NOMO-1 treated with dmso at 0.1 percent for 144 hours (cell line): ENCODE measurements around the gene MED13L.
A peak's percentile ranks its signal among the peaks of the same experiment; 100 is the strongest.

ENCODE experiments used
- DNase-seq: peaks from one replicate; lab custom pipeline; 2025; ENCODE audit not compliant: unreplicated experiment; lab: John Stamatoyannopoulos, UW

MED13L gene

DNA sequence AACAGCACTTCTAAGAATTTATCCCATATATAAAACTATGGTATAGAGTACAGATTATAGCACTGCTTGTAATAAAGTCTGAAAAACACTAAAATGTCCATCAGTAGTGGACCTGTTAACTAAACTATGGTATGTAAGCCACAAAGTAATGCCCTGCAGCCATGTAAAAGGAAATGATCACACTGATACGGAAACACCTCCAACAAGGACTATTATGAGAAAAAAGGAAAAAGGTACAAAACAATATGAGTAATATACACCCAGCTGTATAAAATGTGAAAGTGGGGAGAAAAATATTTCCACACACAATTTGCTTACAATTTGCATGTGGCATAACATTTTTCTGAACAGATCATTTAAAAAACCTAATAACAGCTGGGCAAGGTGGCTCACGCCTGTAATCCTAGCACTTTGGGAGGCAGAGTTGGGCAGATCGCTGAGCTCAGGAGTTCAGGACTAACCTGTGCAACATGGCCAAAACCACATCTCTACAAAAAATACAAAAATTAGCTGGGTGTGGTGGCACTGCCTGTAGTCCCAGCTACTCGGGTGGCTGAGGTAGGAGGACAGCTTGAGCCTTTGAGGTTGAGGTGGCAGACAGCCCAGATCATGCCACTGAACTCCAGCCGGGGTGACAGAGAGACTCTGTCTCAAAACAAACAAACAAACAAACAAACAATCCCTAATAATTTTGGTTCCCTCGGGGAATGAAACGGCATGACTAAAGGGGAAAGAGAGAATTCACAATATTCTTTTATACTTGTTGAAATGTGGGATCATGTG, 250.5 kb downstream of the MED13L start:
- DNase-seq, result no peak

- no peak for DNase-seq
Measured at GRCh38 chr12:116026346-116026745, 251.1 kb downstream of the MED13L start.

- no peak for DNase-seq
Measured at GRCh38 chr12:116024769-116025168, 252.7 kb downstream of the MED13L start.

GRCh38 chr12:116019415-116019814, 258.1 kb downstream of the MED13L start:
- DNase-seq, result no peak

DNA sequence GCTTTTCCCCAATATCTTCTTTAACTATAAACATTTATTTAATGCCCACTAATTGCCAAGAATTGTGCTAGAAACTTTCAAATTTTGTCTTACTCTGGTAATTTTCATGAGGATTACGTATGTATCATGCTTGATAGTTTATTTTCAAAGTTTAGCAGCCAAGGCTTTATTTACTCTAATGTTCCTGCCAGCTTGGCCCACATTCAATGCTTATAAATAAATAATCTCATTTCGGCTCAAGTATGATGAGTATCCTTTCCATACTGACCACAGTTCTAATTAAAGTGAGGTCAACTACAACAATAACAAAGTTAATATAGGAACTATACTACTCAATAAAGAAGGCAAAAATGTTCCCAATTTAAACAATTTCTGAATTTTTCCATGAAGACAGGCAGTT, 259.2 kb downstream of the MED13L start:
- DNase-seq, result no peak

- no peak for DNase-seq
Measured at GRCh38 chr12:116015525-116015924, 262.0 kb downstream of the MED13L start.

GRCh38 chr12:116012757-116013156, 264.7 kb downstream of the MED13L start:
- DNase-seq, result no peak

DNA sequence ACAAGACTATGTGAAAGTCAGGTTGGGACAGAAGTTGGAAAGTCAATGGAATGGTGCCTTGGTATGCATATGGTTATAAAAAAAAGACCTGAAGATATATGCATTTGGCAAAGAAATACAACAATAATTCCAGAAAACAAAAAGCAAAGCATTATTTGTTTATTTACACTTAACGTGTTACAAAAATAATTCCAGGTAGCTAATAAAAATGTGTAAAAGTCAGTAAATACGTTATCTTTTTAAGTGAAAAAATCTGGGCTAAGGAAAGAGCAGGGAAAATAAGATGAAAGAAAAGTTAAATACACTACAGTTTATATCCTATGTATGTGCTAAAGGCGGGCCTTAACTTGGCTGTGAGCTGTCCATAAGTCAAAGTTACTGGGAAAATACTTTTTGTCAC, 266.3 kb downstream of the MED13L start:
- DNase-seq, result no peak

GRCh38 chr12:116010467-116010866, 267.0 kb downstream of the MED13L start:
- DNase-seq, result no peak

DNA sequence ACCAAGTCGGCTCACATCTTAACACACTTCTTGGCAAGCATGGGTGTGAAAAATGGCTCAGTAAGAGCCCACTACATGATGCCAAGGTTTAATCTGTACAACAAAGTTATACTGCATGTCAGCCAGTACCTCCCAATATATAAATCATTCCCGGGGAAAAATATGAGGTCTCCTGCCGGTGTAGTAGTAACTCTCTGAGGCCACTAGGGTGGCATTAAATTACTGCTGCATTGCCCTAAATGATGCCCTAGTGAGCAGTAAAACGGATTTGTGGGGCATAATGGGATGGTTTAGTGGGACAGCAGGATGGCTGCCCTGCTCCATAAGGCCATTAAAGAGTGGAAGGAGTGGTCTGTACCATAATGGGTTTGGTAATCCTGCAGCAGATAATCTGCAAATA, 267.7 kb downstream of the MED13L start:
- no peak for DNase-seq

GRCh38 chr12:116006141-116006540, 271.4 kb downstream of the MED13L start:
- no peak for DNase-seq

GRCh38 chr12:116002890-116003536, 274.5 kb downstream of the MED13L start:
- no peak for DNase-seq

DNA sequence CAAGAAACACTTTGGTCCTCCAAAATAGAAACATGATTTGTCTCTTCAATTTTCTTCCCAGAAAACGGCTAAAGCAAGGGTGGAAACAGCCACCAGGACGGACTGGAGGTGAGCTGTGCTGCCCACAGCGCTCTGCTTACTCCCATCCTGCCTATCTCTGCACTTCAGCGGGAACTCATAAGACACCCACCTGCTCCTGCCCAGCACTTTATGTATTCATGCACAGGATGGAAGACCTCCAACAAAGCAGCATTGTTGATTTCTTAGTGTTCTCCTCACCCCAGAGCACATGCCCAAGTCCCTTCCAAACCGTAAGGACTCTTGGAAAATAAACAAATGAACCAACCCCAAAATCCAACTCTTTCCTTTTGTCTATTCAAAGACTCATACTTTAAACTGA, 277.2 kb downstream of the MED13L start:
- no peak for DNase-seq

DNA sequence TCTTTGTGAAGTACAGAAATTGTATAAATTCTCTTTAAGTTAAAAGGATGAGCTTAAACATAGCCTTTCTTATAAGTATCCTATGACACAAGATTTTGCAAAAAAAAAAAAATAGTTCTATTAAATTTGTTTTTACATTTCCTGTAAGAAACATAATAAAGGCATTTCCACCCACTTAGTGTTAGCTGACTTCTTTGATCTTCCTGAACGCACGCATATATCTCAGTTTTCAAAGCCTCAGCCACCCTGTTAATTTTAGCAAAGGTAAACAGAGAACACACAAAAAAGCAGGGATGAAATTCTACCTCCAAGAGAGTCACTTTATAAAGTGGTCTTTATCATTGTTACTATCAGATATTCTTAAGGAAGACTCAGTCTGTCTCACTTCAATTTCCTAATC, 277.9 kb downstream of the MED13L start:
- no peak for DNase-seq

GRCh38 chr12:115998794-115999478, 278.6 kb downstream of the MED13L start:
- no peak for DNase-seq

- peak; percentile 41 for DNase-seq
Measured at GRCh38 chr12:115998119-115998633, 279.3 kb downstream of the MED13L start.

DNA sequence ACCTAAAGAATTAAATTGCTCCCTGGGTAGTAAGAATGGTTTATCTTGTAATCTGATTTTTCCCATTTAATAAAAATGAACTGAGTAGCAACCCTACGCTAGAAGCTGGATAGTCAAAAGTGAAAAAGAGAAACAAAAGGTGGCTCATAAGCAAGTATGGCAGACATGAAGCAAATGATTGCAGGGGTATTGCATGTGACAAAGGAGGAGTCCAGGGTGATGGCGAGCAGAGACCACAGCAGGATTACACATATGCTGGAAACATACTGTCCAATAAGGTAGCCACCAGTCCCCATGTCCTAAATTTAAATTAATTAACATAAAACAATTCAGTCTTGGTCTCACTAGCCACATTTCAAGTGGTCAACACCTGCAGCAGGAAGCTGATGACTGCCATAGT, 283.8 kb downstream of the MED13L start:
- no peak for DNase-seq

DNA sequence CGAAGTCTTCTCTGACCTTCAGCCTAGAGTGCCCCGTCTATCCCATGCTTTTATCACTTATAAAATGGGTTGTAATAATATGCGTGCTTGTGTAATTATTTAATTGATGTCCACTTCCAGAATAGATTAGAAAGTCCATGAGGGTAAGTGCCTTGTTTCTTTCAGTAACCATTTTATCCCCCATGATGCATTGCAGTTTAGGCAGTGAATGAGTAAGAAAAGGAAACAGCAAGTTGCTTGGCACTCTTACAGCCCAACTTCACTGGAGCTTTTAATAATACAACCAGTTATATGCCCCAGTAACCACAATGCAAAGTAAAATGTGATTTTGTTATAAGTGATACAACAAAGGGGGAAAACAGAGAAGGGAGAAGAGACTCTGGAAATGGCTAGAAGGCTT, 287.3 kb downstream of the MED13L start:
- DNase-seq, result no peak

DNA sequence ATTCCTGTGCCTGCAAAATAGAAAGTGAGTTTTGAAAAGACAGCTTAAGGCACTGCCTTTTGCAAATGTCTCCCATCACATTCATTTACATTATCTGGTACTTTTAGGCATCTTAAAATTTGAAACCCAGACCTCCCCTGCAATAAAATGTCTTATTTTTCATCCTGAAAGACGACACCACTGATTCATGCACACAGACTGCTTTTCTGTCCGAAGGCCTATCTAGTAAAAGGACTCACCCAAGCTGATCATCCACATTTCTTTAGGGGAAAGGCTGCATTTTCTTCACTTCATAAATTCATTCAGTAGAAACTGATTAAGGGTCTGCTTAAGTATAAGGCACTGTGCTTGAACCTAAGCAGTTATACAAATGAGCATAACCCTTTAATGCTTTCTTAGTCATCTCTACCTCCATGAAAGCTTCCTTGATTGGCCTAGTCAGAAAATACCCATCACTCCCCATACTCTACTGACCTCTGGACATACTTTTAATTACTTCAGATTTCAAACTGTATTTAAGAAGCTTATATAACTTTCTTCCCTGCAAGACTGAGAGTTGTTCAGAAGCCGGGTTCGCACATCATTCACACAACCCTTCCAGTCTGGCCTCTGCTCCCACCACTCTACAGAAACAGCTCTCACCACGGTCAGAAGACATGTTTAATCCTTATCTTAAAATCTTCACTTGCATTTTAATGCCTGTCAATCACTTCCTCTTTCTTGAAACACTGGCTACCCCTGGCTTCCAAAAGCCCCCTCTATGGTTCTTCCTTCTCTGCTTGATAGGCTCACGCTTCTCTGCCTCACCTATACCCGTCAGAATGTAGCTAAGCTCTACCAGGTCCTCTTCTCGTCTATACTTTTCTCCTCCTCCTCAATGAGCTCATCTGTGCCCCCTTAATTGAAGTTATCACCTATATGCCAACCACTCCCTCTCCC, 288.6 kb downstream of the MED13L start:
- no peak for DNase-seq

GRCh38 chr12:115988212-115988611, 289.3 kb downstream of the MED13L start:
- DNase-seq, result no peak

DNA sequence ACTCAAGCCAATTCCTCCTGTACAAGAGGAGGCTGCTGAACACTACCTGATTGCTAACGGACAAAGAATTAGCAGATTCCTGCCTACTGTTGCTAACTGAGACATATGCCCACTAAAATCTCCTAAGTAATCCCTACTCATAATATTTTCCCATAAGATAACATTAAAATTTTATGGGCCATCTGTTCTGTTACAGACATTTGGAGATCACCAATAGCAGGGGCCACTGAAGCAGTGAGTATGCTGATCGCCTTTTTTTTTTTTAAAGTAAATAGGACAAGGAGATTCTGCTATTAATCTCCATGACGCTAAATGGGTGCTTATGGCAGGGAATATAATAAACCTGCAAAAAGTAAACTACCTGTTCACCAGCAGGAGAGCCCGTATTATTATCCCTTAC, 292.9 kb downstream of the MED13L start:
- DNase-seq, result no peak
